Transverse colon (tissue), 4 donors: ENCODE data around the gene AURKAIP1.

ENCODE experiments used
- EP300 ChIP-seq: sonication (generic); formaldehyde crosslinking; IDR thresholded peaks from one replicate; pipeline ENCODE4 v1.6.1; 2017; ENCODE audit warnings: antibody characterized with exemption, low read depth
- POLR2A ChIP-seq: fragments of 450-650 bp; IDR thresholded peaks from one replicate; pipeline ENCODE4 v1.6.1; 2016; ENCODE audit warnings: antibody characterized with exemption, mild to moderate bottlenecking, moderate library complexity
- POLR2AphosphoS5 ChIP-seq, 3 donors: sonication (generic); formaldehyde crosslinking; IDR thresholded peaks; one replicate each; pipeline ENCODE4 v1.6.1; 2016; ENCODE audit warnings: antibody characterized with exemption in 3 of 3
- TF ChIP-seq, protein P1 (sequence below), 5 experiments: fragments of 200-600 bp in 3 of 5; fragments of 450-650 bp in 2 of 5; sonication (generic) in 3 of 5; IDR thresholded peaks; 1 replicate in 2 of 5; 2 replicates in 3 of 5; pipeline ENCODE4 v1.5.1; 2016 to 2017; ENCODE audit warnings: antibody characterized with exemption in 5 of 5, inconsistent platforms in 3 of 5, mild to moderate bottlenecking in 2 of 5, moderate library complexity in 1 of 5

DNA sequence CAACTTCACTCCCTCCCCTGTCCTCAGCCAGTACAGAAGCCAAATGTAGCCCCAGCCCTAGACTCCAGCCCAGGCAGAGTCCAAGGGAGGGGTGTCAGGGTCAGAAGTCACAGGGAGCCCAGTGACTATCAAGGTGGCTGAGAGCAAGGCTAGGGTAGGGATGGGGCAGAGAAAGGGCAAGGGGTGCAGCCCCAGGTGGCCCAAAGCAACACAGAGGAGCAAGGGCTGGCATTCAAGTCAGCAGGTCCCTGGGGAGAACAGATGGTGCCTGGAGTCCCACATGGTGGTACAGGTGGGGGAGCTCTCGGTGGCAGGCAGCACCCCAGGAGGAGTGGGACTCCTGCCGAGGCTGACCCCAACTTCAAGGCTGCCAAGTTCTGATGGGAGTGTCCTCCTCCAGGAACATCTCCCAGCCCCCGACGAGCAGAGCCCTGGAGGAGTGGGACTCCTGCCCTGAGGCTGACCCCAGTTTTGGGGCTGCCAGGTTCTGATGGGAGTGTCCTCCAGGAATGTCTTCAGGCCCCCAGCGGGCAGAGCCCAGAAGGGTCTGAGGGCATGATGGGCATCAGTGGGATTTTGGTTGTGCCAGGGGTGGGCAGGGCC lies 22.1 kb downstream of the AURKAIP1 start:
- TF ChIP-seq, protein P1, sequence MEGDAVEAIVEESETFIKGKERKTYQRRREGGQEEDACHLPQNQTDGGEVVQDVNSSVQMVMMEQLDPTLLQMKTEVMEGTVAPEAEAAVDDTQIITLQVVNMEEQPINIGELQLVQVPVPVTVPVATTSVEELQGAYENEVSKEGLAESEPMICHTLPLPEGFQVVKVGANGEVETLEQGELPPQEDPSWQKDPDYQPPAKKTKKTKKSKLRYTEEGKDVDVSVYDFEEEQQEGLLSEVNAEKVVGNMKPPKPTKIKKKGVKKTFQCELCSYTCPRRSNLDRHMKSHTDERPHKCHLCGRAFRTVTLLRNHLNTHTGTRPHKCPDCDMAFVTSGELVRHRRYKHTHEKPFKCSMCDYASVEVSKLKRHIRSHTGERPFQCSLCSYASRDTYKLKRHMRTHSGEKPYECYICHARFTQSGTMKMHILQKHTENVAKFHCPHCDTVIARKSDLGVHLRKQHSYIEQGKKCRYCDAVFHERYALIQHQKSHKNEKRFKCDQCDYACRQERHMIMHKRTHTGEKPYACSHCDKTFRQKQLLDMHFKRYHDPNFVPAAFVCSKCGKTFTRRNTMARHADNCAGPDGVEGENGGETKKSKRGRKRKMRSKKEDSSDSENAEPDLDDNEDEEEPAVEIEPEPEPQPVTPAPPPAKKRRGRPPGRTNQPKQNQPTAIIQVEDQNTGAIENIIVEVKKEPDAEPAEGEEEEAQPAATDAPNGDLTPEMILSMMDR (IDR thresholded peaks at IDR 0.05), result no peak
- TF ChIP-seq POLR2AphosphoS5 (IDR thresholded peaks at IDR 0.05) (no peak), POLR2A (no peak), EP300 (no peak)
